Breast epithelium (tissue), 4 donors: ENCODE data around the gene AGPAT3. TPM values are rescaled to one million over a fixed set of nuclear protein-coding genes. Genes with fewer than 3 reads are reported as not detected.

ENCODE experiments used
- DNase-seq, 2 donors: peaks; one replicate each; pipeline ENCODE4 v3.0.0-alpha.2; 2019; ENCODE audit warnings: low spot score in 2 of 2
- H3K27ac ChIP-seq, 2 donors: fragments of 200-600 bp; sonication (generic) in 1 of 2; one replicate each; pipeline ENCODE4 v1.5.1; 2016 to 2019; ENCODE audit warnings: mild to moderate bottlenecking in 1 of 2
- H3K27me3 ChIP-seq, 2 donors: fragments of 200-600 bp; sonication (generic) in 1 of 2; one replicate each; pipeline versions ENCODE4 v1.5.1 to v1.6.0; 2017 to 2019; ENCODE audit warnings: control low read depth in 1 of 2, mild to moderate bottlenecking in 1 of 2
- H3K36me3 ChIP-seq: fragments of 200-600 bp; one replicate; pipeline ENCODE4 v1.5.1; 2019
- H3K4me1 ChIP-seq, 2 donors: fragments of 200-600 bp; sonication (generic); one replicate each; pipeline ENCODE4 v1.5.1; 2016 to 2019; ENCODE audit warnings: control low read depth in 1 of 2
- H3K4me3 ChIP-seq, 3 donors: fragments of 200-600 bp; sonication (generic); 1 replicate in 2 of 3; 2 replicates in 1 of 3; pipeline ENCODE4 v1.5.1; 2016 to 2019; ENCODE audit warnings: mild to moderate bottlenecking in 3 of 3, moderate library complexity in 2 of 3
- H3K9me3 ChIP-seq, 2 donors: fragments of 200-600 bp; sonication (generic) in 1 of 2; one replicate each; pipeline ENCODE4 v1.5.1; 2016 to 2019; ENCODE audit warnings: control low read depth in 1 of 2
- CTCF ChIP-seq, 3 donors: fragments of 450-650 bp; IDR thresholded peaks; one replicate each; pipeline ENCODE4 v1.5.1; 2016 to 2017; ENCODE audit warnings: antibody characterized with exemption in 3 of 3, mild to moderate bottlenecking in 3 of 3, moderate library complexity in 3 of 3
- POLR2A ChIP-seq: fragments of 450-650 bp; IDR thresholded peaks from one replicate; pipeline ENCODE4 v1.6.1; 2016; ENCODE audit warnings: antibody characterized with exemption, mild to moderate bottlenecking, moderate library complexity
- POLR2AphosphoS5 ChIP-seq, 3 donors: sonication (generic); formaldehyde crosslinking; IDR thresholded peaks; one replicate each; pipeline ENCODE4 v1.6.1; 2017; ENCODE audit warnings: antibody characterized with exemption in 3 of 3
- intact Hi-C: fragments of 100-400 bp; cut with DNase I; formaldehyde crosslinking; loops from one replicate; pipeline ENCODE4 v1.15.1; 2023; ENCODE audit warnings: low total_unique reads
- total RNA-seq, 3 donors: library from RNA; depleted of rRNA; stranded (reverse); fragments of >200 nt; gene quantifications; one replicate each; pipeline ENCODE4 v1.1.0, GENCODE V29; 2016

AGPAT3 gene
- total RNA-seq, 3 donors from 2014 or later, result 27.2 to 35.8 (median 28.2) TPM

GRCh38 chr21:43973634-43973955, 108.6 kb downstream of the AGPAT3 start:
- DNase-seq, result no peak
- H3K36me3 ChIP-seq, result no peaks in the 10 kb centered on the region
- no peaks in the 10 kb centered on the region for H3K4me1 ChIP-seq
- H3K27me3 ChIP-seq, result no peaks in the 10 kb centered on the region
- intact Hi-C loops, result no loop called here
- H3K4me3 ChIP-seq, result no peak overlapping the region
- no peaks in the 10 kb centered on the region for H3K9me3 ChIP-seq
- TF ChIP-seq CTCF (IDR thresholded peaks at IDR 0.05), result no peak
- no peak for TF ChIP-seq POLR2A
- no peak for TF ChIP-seq POLR2AphosphoS5 (IDR thresholded peaks at IDR 0.05)
- no peak overlapping the region for H3K27ac ChIP-seq

- TF ChIP-seq POLR2A, result no peak
- TF ChIP-seq CTCF (IDR thresholded peaks at IDR 0.05), result no peak
- no peak for TF ChIP-seq POLR2AphosphoS5 (IDR thresholded peaks at IDR 0.05)
- H3K36me3 ChIP-seq, result no peaks in the 10 kb centered on the region
- intact Hi-C loops, result no loop called here
- no peaks in the 10 kb centered on the region for H3K9me3 ChIP-seq
- no peak for DNase-seq
- no peaks in the 10 kb centered on the region for H3K27me3 ChIP-seq
- no peaks in the 10 kb centered on the region for H3K4me1 ChIP-seq
- H3K27ac ChIP-seq, result no peak overlapping the region
- no peak overlapping the region for H3K4me3 ChIP-seq
Observed at GRCh38 chr21:43974791-43975468, 109.9 kb downstream of the AGPAT3 start.

- no peak overlapping the region for H3K27ac ChIP-seq
- no peak overlapping the region for H3K4me3 ChIP-seq
- H3K27me3 ChIP-seq, result no peaks in the 10 kb centered on the region
- TF ChIP-seq CTCF (IDR thresholded peaks at IDR 0.05) (peak; percentile 73 to 93 (median 90)), POLR2A (no peak), POLR2AphosphoS5 (IDR thresholded peaks at IDR 0.05) (peak in 1 of 3 donors; percentile 35)
- no peaks in the 10 kb centered on the region for H3K36me3 ChIP-seq
- intact Hi-C loops, result no loop called here
- peak; percentile 66 to 83 for DNase-seq
- no peaks in the 10 kb centered on the region for H3K9me3 ChIP-seq
- H3K4me1 ChIP-seq, result no peaks in the 10 kb centered on the region
Observed at GRCh38 chr21:43975469-43976098, 110.6 kb downstream of the AGPAT3 start.

GRCh38 chr21:43976661-43977060, 111.6 kb downstream of the AGPAT3 start:
- Histone ChIP-seq H3K27ac (no peak overlapping the region), H3K4me3 (no peak overlapping the region), H3K4me1 (no peaks in the 10 kb centered on the region), H3K27me3 (no peaks in the 10 kb centered on the region), H3K36me3 (no peaks in the 10 kb centered on the region), H3K9me3 (no peaks in the 10 kb centered on the region)
- TF ChIP-seq POLR2AphosphoS5 (IDR thresholded peaks at IDR 0.05) (no peak), CTCF (IDR thresholded peaks at IDR 0.05) (no peak), POLR2A (no peak)
- intact Hi-C loops, result no loop called here
- no peak for DNase-seq

GRCh38 chr21:43978060-43978459, 113.0 kb downstream of the AGPAT3 start:
- Histone ChIP-seq H3K4me3 (no peak overlapping the region), H3K27ac (peak overlapping the region in 1 of 2 donors; percentile 12), H3K27me3 (no peaks in the 10 kb centered on the region), H3K4me1 (no peaks in the 10 kb centered on the region), H3K36me3 (no peaks in the 10 kb centered on the region), H3K9me3 (no peaks in the 10 kb centered on the region)
- TF ChIP-seq POLR2A (no peak), CTCF (IDR thresholded peaks at IDR 0.05) (no peak), POLR2AphosphoS5 (IDR thresholded peaks at IDR 0.05) (no peak)
- no peak for DNase-seq
- intact Hi-C loops, result no loop called here
